ENCODE measurements around the gene TRIM60.

GRCh38 chr4:165053645-165054044 is 21.8 kb downstream of the TRIM60 start, which contains the start of gene TRIM75:
- TF ChIP-seq USF2 (IDR thresholded peaks at IDR 0.05) = no peak
- TF ChIP-seq CTCF (IDR thresholded peaks at IDR 0.05) = no peak
- no peak for TF ChIP-seq MYC (IDR thresholded peaks at IDR 0.05; ENCODE audit: borderline replicate concordance, low read length)
- no peak for TF ChIP-seq HDAC2 (IDR thresholded peaks at IDR 0.05)
- TF ChIP-seq ZC3H11A (IDR thresholded peaks at IDR 0.05) = no peak

All from A549 (cell line).